HS-5 (cell line): ENCODE data around the gene HNRNPL.
"Not testable (repeated sequence)": the region's sequence is repeated elsewhere in the genome, so short reads cannot be mapped to it uniquely, and the experiment has no call there.

Source experiments
- DNase-seq: peaks from one replicate; pipeline ENCODE4 v3.0.0-alpha.2; 2012; ENCODE audit warnings: low read depth

Gene HNRNPL

DNA sequence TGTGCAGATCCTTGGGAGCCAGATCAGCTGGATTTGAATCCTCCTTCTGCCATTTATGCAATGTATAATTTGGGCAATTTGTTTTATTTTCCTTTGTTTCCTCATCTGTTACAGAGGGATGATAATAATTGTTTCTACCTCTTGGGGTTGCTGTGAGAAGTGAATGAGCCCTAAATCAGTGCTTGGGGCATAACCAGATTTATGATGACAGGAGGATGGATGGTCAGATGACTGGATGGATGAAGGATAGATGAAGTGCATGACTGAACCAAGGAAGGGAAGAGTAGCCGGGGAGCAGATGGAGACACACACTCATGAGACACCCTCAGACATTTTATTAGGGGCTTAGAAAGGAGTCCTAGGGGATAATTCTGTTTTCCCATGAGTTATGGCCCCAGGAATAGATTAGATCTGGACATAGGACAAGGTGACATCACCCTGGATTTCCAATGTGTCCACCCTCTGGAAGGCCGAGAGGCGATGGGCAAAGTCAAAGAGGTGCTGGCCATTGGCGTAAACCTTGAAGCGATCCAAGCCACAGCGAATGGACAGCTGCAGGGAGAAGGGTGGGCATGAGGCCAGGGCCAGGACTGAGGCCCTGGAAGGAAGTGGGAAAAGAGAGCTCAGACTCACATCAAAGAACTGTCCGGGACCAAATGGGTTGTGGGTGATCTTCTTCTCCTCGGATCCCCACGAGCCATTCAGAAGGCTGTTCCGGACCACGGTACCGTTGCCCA is 48.3 kb downstream of the HNRNPL start:
- DNase-seq, result no peak

DNA sequence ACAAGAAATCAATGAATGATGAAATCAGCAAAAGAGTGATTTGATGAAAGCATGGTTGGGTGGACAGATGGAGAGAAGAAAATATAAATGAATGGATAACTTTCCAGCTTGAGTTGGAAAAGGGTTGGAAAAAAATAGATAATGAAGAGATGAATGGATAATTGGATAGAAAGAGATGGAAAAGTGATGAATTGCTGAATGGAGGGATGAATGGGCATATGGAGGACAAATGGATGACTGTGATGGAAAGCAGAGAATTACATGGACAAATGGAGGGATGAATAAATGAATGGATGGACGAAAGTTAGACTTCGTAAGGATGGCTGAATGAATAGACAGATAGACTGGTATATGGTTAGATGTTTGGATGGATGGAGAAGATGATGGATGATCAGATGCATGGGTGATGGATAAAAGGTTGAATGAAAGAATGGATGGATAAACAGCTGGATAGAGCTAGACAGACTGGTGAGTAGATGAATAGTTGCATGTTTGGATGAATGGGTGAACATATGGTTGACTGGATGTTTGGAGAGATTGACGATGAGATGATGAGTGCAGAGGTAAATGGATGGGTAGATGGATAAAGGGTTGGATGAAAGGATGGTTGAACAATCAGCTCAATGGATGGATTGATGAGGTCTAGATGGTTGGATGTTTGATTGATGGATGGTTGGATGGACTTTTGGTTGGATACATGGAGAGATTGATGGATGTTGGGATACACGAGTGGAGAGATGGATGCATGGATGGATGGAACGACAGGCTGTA is 49.0 kb downstream of the HNRNPL start:
- no peak for DNase-seq

DNA sequence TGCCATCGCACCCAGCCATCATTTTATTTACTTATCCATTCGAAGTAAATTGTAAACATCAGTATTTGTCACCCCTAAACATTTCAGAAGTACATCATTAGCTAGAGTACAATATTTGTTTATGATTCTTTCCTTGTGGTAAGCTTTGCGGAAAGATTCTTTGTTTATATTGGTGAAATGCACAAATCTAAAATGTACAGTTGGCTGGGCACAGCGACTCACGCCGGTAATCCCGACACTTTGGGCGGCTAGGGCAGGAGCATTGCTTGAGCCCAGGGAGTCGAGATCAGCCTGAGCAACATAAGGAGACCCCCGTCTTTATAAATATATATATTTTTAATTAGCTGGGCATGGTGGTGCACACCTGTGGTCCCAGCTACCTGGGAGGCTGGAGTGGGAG is 50.7 kb downstream of the HNRNPL start:
- no peak for DNase-seq

- DNase-seq, result not testable (repeated sequence)
Measured at GRCh38 chr19:38797781-38798180, 52.0 kb downstream of the HNRNPL start.

DNA sequence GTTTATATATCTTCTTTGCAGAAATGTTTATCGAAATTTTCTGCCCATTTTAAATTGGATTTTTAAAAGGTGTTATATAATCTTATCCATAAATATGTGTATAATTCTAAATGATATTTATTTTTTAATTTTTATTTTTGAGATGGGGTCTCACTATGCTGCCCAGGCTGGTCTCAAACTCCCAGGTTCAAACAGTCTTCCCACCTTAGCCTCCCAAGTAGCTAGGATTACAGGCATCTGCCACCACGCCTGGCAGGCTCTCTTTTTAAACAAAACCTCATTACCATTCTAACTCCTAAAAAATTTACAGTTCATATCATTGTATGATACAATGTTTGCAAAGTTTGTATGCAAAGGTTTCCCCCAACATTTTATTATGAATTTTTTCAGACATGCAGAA is 53.6 kb downstream of the HNRNPL start:
- no peak for DNase-seq

GRCh38 chr19:38795549-38795948 is 54.2 kb downstream of the HNRNPL start:
- DNase-seq, result no peak

GRCh38 chr19:38793671-38794070 is 56.1 kb downstream of the HNRNPL start:
- DNase-seq, result no peak

DNA sequence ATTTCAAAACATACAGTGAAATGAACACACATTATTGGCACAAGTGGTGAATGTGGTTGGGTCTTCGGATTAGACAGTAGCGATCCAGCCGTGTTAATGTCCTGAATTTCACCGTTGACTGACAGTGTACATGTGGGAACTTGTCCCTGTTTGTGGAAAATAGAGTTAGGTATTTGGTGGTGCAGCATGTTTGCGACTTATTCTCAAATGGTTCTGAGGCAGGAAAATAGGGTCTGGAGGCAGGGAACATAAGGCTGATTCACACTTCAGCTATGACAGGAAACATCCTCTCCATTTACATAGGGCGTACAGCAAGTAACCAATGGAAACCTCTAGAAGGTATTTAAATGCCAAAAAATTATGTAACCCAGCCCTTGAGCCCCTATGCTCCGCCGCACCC is 56.6 kb downstream of the HNRNPL start:
- DNase-seq, result peak; percentile 25

GRCh38 chr19:38792250-38793111 is 57.3 kb downstream of the HNRNPL start:
- DNase-seq, result no peak

GRCh38 chr19:38791451-38792064 is 58.2 kb downstream of the HNRNPL start:
- DNase-seq, result not testable (repeated sequence)

GRCh38 chr19:38790507-38791403 is 59.0 kb downstream of the HNRNPL start:
- DNase-seq, result not testable (repeated sequence)

- no peak for DNase-seq
Measured at GRCh38 chr19:38788478-38789243, 61.1 kb downstream of the HNRNPL start, which contains the start of gene LGALS7B. Gene LGALS7B, plus strand, starts transcription at chr19:38789200. Its CDS starts 27 bp downstream, at chr19:38789227.

DNA sequence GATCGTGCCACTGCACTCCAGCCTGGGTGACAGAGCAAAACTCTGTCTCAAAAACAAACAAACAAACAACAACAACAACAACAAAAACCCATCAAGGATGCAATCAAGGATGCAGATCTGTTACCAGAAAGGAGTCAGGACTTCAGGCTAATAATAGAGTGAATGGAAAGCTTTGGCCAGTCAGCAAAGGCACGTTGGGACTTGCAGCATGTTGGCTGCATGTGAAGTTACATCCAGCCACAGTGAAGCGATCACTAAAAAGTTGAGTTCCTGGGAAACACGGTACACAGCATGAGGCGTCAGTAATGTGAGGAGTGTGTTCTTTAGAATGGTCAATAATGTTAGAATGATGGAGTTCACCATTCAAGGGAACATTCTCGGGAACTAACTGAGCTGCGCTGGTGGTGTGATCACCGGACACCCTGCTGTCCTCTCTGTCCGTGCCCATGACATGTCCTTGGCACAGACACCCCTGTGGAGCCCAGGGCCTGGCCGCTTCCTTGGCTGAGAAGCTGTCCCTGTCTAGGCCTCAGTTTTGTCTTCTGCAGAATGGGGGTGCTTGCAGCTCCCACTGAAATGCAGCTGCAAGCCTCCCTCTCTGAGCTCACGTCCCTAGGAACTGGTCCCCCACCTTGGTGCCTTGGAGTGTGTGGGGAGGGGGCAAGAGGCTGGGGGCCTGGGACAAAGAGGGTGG is 63.1 kb downstream of the HNRNPL start:
- no peak for DNase-seq
